ENCODE data around the gene RIGI. TPM values are rescaled to one million over a fixed set of nuclear protein-coding genes. Genes with fewer than 3 reads are reported as not detected.

The RIGI gene
- total and polyA plus RNA-seq, 10 of the 15 experiments (the other 5 are each of a cell fraction or from before 2014, with no cell fraction given), result 5.3 to 15.2 (median 9.1) TPM

DNA sequence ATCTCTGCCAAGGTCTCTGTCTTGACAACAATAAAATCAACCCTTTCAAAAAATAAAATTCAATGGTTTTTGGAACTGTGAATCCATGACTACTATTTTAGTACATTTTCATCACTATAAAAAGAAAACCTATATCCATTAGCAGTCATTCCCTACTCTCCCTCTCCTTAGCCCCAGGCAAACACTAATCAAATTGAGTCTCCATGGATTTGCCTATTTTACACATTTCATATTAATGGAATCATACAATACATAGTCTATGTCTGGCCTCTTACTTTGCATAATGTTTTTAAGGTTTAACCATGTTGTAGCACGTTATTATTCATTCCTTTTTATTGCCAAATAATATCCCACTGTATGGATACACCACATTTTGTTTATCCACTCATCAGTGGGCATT is 24.1 kb downstream of the RIGI start:
- no peaks in the 10 kb centered on the region for H3K27me3 ChIP-seq (replicated peaks in 1 of 2; ENCODE audit: control insufficient read depth in 2 of 2, insufficient read depth in 2 of 2, low read length in 1 of 2)
- H3K4me2 ChIP-seq (ENCODE audit: control insufficient read depth, insufficient read depth), result no peak overlapping the region
- ChIA-PET RAD21 (ENCODE audit: unreplicated experiment) (no interaction called here), CTCF (no interaction called here), SMC1A (ENCODE audit: uncharacterized antibody, unreplicated experiment) (no interaction called here), POLR2A (no interaction called here)
- no peaks in the 10 kb centered on the region for H4K20me1 ChIP-seq (ENCODE audit: control insufficient read depth, insufficient read depth)
- H3K36me3 ChIP-seq (ENCODE audit: control insufficient read depth in 2 of 2, insufficient read depth in 2 of 2, low read length in 1 of 2), result peaks cover 0 to 5% of the 10 kb centered on the region in 2 experiments; a peak in 1 of 4 replicates
- no peak for DNase-seq (ENCODE audit: low read depth, low spot score)
- no TSS peak for BruUV-seq (replicated peaks)
- no peaks in the 10 kb centered on the region for H3K79me2 ChIP-seq (ENCODE audit: control insufficient read depth, insufficient read depth, low read length)
- 94% methylated on average over 1 of the region's 1 CpG for WGBS (ENCODE audit: insufficient coverage, insufficient replicate concordance, low lambda C conversion rate, missing lambda C conversion rate)
- FAIRE-seq, result no peak
- no peak overlapping the region for H3K4me3 ChIP-seq
- no peak overlapping the region for H3K27ac ChIP-seq (ENCODE audit: control insufficient read depth, insufficient read depth)
- no peaks in the 10 kb centered on the region; the same call in 2 of the 3 replicates for H3K9me3 ChIP-seq (replicated peaks; ENCODE audit: control insufficient read depth, insufficient read depth, low read length)
- no peaks in the 10 kb centered on the region for H3K4me1 ChIP-seq (ENCODE audit: control insufficient read depth, insufficient read depth, low read length)
- intact Hi-C loops (cut with micrococcal nuclease; ENCODE audit: unreplicated experiment) (no loop called here), in situ Hi-C loops (cut with MboI) (no loop called here)
- ATAC-seq, result no peak
- TF ChIP-seq SP1 (IDR thresholded peaks at IDR 0.05; ENCODE audit: low read depth, low read length), result no peak
- TF ChIP-seq, protein P1, sequence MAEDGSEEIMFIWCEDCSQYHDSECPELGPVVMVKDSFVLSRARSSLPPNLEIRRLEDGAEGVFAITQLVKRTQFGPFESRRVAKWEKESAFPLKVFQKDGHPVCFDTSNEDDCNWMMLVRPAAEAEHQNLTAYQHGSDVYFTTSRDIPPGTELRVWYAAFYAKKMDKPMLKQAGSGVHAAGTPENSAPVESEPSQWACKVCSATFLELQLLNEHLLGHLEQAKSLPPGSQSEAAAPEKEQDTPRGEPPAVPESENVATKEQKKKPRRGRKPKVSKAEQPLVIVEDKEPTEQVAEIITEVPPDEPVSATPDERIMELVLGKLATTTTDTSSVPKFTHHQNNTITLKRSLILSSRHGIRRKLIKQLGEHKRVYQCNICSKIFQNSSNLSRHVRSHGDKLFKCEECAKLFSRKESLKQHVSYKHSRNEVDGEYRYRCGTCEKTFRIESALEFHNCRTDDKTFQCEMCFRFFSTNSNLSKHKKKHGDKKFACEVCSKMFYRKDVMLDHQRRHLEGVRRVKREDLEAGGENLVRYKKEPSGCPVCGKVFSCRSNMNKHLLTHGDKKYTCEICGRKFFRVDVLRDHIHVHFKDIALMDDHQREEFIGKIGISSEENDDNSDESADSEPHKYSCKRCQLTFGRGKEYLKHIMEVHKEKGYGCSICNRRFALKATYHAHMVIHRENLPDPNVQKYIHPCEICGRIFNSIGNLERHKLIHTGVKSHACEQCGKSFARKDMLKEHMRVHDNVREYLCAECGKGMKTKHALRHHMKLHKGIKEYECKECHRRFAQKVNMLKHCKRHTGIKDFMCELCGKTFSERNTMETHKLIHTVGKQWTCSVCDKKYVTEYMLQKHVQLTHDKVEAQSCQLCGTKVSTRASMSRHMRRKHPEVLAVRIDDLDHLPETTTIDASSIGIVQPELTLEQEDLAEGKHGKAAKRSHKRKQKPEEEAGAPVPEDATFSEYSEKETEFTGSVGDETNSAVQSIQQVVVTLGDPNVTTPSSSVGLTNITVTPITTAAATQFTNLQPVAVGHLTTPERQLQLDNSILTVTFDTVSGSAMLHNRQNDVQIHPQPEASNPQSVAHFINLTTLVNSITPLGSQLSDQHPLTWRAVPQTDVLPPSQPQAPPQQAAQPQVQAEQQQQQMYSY (CRISPR knock-in tag; IDR thresholded peaks at IDR 0.05), result no peak
- no peak for TF ChIP-seq HDAC6 (IDR thresholded peaks at IDR 0.05; ENCODE audit: unreplicated experiment)
- no peak for TF ChIP-seq POLR2A (IDR thresholded peaks at IDR 0.05; ENCODE audit: low read depth, low read length)
- TF ChIP-seq, protein P2, sequence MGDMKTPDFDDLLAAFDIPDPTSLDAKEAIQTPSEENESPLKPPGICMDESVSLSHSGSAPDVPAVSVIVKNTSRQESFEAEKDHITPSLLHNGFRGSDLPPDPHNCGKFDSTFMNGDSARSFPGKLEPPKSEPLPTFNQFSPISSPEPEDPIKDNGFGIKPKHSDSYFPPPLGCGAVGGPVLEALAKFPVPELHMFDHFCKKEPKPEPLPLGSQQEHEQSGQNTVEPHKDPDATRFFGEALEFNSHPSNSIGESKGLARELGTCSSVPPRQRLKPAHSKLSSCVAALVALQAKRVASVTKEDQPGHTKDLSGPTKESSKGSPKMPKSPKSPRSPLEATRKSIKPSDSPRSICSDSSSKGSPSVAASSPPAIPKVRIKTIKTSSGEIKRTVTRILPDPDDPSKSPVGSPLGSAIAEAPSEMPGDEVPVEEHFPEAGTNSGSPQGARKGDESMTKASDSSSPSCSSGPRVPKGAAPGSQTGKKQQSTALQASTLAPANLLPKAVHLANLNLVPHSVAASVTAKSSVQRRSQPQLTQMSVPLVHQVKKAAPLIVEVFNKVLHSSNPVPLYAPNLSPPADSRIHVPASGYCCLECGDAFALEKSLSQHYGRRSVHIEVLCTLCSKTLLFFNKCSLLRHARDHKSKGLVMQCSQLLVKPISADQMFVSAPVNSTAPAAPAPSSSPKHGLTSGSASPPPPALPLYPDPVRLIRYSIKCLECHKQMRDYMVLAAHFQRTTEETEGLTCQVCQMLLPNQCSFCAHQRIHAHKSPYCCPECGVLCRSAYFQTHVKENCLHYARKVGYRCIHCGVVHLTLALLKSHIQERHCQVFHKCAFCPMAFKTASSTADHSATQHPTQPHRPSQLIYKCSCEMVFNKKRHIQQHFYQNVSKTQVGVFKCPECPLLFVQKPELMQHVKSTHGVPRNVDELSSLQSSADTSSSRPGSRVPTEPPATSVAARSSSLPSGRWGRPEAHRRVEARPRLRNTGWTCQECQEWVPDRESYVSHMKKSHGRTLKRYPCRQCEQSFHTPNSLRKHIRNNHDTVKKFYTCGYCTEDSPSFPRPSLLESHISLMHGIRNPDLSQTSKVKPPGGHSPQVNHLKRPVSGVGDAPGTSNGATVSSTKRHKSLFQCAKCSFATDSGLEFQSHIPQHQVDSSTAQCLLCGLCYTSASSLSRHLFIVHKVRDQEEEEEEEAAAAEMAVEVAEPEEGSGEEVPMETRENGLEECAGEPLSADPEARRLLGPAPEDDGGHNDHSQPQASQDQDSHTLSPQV (IDR thresholded peaks at IDR 0.05), result no peak
- no peak for TF ChIP-seq ZNF217 (IDR thresholded peaks at IDR 0.05)
- no peak for TF ChIP-seq GABPA (IDR thresholded peaks at IDR 0.05; ENCODE audit: low read depth)
- TF ChIP-seq NBN (IDR thresholded peaks at IDR 0.05), result no peak
- H2AFZ ChIP-seq (ENCODE audit: control insufficient read depth, low read depth, low read length), result no peak overlapping the region
- no peak overlapping the region for H3K9ac ChIP-seq (ENCODE audit: control insufficient read depth, insufficient read depth, low read length)

Data from GM12878 (cell line).